ENCODE measurements around the gene TPM3. TPM values are rescaled to one million over a fixed set of nuclear protein-coding genes. Genes with fewer than 3 reads are reported as not detected.

TPM3 gene
- total RNA-seq, 4 donors from 2014 or later: 156 to 192 (median 181) TPM

DNA sequence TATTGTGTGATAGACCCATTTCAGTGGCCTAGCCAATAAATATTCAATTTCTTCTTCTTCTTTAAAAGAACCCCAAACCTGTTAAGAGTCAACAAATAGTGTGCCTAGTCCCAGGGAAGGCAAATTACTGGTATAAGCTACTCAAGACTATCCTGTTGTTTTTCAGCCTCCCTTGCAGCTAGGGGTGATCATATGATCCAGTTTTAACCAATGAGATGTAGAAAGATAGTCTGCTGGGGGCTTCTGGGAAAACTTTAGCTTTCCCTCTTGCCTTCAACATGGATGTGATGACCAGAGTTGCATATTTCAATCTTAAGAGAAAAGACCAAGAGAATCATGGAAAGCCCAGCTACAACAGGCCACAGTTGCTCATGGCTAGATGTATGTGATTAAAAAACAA is 32.3 kb downstream of the TPM3 start:
- H3K4me1 ChIP-seq: peaks cover 21% of the 10 kb centered on the region
- H3K9me3 ChIP-seq: no peaks in the 10 kb centered on the region
- H3K36me3 ChIP-seq: peaks cover 81% of the 10 kb centered on the region
- no peak for TF ChIP-seq POLR2AphosphoS5 (IDR thresholded peaks at IDR 0.05)
- TF ChIP-seq POLR2A (IDR thresholded peaks at IDR 0.05): no peak
- TF ChIP-seq, protein P1, sequence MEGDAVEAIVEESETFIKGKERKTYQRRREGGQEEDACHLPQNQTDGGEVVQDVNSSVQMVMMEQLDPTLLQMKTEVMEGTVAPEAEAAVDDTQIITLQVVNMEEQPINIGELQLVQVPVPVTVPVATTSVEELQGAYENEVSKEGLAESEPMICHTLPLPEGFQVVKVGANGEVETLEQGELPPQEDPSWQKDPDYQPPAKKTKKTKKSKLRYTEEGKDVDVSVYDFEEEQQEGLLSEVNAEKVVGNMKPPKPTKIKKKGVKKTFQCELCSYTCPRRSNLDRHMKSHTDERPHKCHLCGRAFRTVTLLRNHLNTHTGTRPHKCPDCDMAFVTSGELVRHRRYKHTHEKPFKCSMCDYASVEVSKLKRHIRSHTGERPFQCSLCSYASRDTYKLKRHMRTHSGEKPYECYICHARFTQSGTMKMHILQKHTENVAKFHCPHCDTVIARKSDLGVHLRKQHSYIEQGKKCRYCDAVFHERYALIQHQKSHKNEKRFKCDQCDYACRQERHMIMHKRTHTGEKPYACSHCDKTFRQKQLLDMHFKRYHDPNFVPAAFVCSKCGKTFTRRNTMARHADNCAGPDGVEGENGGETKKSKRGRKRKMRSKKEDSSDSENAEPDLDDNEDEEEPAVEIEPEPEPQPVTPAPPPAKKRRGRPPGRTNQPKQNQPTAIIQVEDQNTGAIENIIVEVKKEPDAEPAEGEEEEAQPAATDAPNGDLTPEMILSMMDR (IDR thresholded peaks at IDR 0.05): no peak
- no peak for TF ChIP-seq EP300 (IDR thresholded peaks at IDR 0.05)
- no peak for DNase-seq (ENCODE audit: low spot score in 2 of 2)
- no peaks in the 10 kb centered on the region for H3K27me3 ChIP-seq
- no peak overlapping the region for H3K4me3 ChIP-seq
- H3K27ac ChIP-seq: no peak overlapping the region

DNA sequence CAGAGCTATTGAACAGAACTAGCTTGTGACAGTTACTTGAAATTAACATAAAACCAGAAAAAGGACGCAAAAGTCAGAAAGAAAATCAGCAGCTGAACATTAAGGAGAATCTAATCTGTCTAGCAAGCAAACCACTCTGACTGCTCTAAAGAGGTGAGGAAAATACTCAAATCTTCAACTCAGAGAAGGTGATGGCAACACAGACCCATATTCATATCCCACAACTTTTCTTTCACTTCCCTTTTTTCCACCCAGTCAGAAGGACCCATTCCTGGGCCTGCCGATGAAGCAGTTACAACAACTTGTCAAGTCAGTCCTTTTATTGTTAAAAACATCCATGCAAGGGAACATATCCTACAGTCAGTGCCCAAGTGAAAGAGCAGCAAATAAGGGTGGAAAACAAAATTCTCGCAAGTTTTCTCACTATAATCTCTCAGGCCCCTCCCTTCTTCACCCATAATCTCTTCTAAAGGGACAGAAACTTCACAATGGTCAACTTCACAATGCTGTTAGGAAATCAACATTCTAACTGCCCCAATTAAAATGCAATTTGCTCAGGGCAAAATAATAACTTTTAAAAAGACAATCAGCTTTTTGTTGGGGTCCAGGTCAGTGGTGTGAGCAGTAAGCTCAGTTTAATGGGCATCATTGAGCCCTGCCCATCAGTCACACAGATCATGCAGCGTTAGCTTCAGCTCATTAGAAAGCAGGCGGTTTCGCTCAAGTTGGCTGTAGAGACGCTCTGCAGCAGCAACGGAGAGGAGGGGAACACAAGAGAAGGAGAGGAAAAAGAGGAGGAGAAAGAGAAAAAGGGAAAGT is 33.4 kb downstream of the TPM3 start:
- TF ChIP-seq POLR2AphosphoS5 (IDR thresholded peaks at IDR 0.05): no peak
- TF ChIP-seq EP300 (IDR thresholded peaks at IDR 0.05): no peak
- no peak for TF ChIP-seq POLR2A (IDR thresholded peaks at IDR 0.05)
- TF ChIP-seq, protein P1 (IDR thresholded peaks at IDR 0.05): no peak

DNA sequence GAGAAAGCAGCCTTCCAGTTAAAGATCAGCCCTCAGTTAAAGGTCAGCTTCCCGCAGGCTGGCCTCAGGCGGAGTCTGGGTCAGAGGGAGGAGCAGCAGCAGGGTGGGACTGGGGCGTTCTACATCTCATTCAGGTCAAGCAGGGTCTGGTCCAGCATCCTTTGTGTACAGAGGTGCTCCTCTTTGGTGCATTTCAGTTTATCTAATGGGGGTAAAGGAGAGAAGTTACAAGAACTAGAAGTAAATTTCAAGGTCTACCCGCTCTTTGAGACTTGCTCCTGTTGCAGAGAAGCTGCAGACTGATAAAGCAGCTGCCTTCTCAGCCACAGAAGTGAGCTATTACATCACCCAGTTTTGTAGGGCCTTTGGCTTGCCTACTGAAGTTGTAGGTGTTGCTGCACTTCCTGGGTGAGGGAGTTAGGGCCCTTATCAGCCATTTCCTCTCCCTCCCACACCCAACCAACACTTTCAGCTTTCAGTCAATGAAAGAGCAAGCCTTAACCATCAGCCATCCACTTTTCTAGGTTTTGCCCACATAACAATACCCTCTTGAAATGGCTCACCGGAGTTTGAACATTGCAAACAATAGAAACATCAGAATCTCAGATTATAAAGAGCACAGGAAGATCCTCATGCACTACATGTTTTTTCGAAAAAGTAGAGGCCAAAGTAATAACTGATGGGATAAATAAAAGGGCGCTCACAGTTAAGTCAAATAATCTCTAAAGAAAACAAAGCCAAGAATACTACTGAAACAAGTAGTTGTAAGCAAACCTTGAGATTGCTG is 34.2 kb downstream of the TPM3 start:
- H3K36me3 ChIP-seq: peaks cover 63% of the 10 kb centered on the region
- no peak for DNase-seq (ENCODE audit: low spot score in 2 of 2)
- peaks cover 21% of the 10 kb centered on the region for H3K4me1 ChIP-seq
- TF ChIP-seq EP300 (IDR thresholded peaks at IDR 0.05) (no peak), POLR2AphosphoS5 (IDR thresholded peaks at IDR 0.05) (no peak), POLR2A (IDR thresholded peaks at IDR 0.05) (no peak)
- TF ChIP-seq, protein P1 (IDR thresholded peaks at IDR 0.05): no peak
- no peaks in the 10 kb centered on the region for H3K9me3 ChIP-seq
- no peak overlapping the region for H3K27ac ChIP-seq
- no peaks in the 10 kb centered on the region for H3K27me3 ChIP-seq
- 73% methylated on average over 7 of the region's 7 CpGs for WGBS
- H3K4me3 ChIP-seq: no peak overlapping the region

More for the DNA sequence above, 33.4 kb downstream of the TPM3 start:
- Histone ChIP-seq H3K4me3 (no peak overlapping the region), H3K27ac (no peak overlapping the region), H3K27me3 (no peaks in the 10 kb centered on the region), H3K4me1 (peaks cover 21% of the 10 kb centered on the region), H3K9me3 (no peaks in the 10 kb centered on the region), H3K36me3 (peaks cover 71% of the 10 kb centered on the region)
- no peak for DNase-seq (ENCODE audit: low spot score in 2 of 2)
- whole genome bisulfite sequencing: 79% methylated on average over 8 of the region's 8 CpGs

- H3K9me3 ChIP-seq: no peaks in the 10 kb centered on the region
- H3K27ac ChIP-seq: peak overlapping the region; percentile 59
- H3K4me1 ChIP-seq: peaks cover 21% of the 10 kb centered on the region
- WGBS: 47% methylated on average over 9 of the region's 9 CpGs
- no peak for DNase-seq (ENCODE audit: low spot score in 2 of 2)
- TF ChIP-seq POLR2A (IDR thresholded peaks at IDR 0.05): no peak
- no peak for TF ChIP-seq POLR2AphosphoS5 (IDR thresholded peaks at IDR 0.05)
- TF ChIP-seq, protein P1 (IDR thresholded peaks at IDR 0.05): no peak
- TF ChIP-seq EP300 (IDR thresholded peaks at IDR 0.05): no peak
- H3K36me3 ChIP-seq: peaks cover 44% of the 10 kb centered on the region
- H3K27me3 ChIP-seq: no peaks in the 10 kb centered on the region
- no peak overlapping the region for H3K4me3 ChIP-seq
These were observed 36.6 kb downstream of the TPM3 start for GRCh38 chr1:154155251-154155650.
